NCI-H1048 (cell line): ENCODE measurements around the gene MYPOP.
"Not testable (repeated sequence)": the region's sequence is repeated elsewhere in the genome, so short reads cannot be mapped to it uniquely, and the experiment has no call there.

Experiments used
- DNase-seq: peaks from one replicate; lab custom pipeline; 2025; lab: John Stamatoyannopoulos, UW

MYPOP gene

GRCh38 chr19:45906221-45906620 lies 3.8 kb upstream of the MYPOP start:
- DNase-seq: no peak

- no peak for DNase-seq
Measured at GRCh38 chr19:45905011-45905410, 2.6 kb upstream of the MYPOP start.

- peak; percentile 90 for DNase-seq
Measured at GRCh38 chr19:45902651-45903625, 525 bp upstream of the MYPOP start.

- no peak for DNase-seq
Measured at GRCh38 chr19:45901432-45901911, 941 bp downstream of the MYPOP start.

GRCh38 chr19:45900738-45901431 lies 1.5 kb downstream of the MYPOP start:
- no peak for DNase-seq

- DNase-seq: no peak
Measured at GRCh38 chr19:45899919-45900589, 2.4 kb downstream of the MYPOP start.

- DNase-seq: no peak
Measured at GRCh38 chr19:45899253-45899652, 3.2 kb downstream of the MYPOP start.

GRCh38 chr19:45897261-45897812 lies 5.1 kb downstream of the MYPOP start:
- DNase-seq: no peak

- not testable (repeated sequence) for DNase-seq
Measured at GRCh38 chr19:45895983-45896599, 6.3 kb downstream of the MYPOP start.

GRCh38 chr19:45895519-45895972 lies 6.9 kb downstream of the MYPOP start:
- DNase-seq: no peak

- no peak for DNase-seq
Measured at GRCh38 chr19:45890877-45891276, 11.5 kb downstream of the MYPOP start.

GRCh38 chr19:45889210-45889885 lies 13.1 kb downstream of the MYPOP start:
- DNase-seq: no peak

- no peak for DNase-seq
Measured at GRCh38 chr19:45887200-45887710, 15.2 kb downstream of the MYPOP start.

- peak; percentile 65 for DNase-seq
Measured at GRCh38 chr19:45886427-45887199, 15.8 kb downstream of the MYPOP start.

- DNase-seq: peak; percentile 81
Measured at GRCh38 chr19:45885556-45886426, 16.6 kb downstream of the MYPOP start, which contains the start of gene IRF2BP1. TSS of gene IRF2BP1 (minus strand) at chr19:45886141. CDS start at chr19:45885774, 367 bp downstream.

- no peak for DNase-seq
Measured at GRCh38 chr19:45884682-45885555, 17.5 kb downstream of the MYPOP start.

- DNase-seq: no peak
Measured at GRCh38 chr19:45883881-45884681, 18.3 kb downstream of the MYPOP start.
